ENCODE data around the gene ERAP2.

DNA sequence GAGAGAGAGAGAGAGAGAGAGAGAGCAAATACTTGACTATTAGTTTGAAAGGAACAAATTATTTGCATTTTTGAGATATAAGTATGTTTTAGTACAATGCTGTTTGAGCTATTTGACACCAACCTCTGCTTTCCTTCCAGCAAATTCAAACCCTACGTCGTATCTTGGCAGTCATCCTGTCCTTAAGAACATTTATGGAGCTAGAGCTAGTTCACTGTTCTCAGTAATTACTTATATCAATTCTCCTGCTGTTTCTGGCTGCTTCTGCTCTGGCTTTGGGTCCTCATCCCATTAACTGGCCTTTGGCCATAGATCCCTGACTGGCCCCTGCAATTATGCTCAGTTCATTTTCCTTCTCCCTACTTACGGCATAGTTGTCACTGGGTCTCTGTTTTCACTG, 19.9 kb upstream of the ERAP2 start:
- no peak for TF ChIP-seq POLR2AphosphoS5 (IDR thresholded peaks at IDR 0.05)
- TF ChIP-seq, protein P1, sequence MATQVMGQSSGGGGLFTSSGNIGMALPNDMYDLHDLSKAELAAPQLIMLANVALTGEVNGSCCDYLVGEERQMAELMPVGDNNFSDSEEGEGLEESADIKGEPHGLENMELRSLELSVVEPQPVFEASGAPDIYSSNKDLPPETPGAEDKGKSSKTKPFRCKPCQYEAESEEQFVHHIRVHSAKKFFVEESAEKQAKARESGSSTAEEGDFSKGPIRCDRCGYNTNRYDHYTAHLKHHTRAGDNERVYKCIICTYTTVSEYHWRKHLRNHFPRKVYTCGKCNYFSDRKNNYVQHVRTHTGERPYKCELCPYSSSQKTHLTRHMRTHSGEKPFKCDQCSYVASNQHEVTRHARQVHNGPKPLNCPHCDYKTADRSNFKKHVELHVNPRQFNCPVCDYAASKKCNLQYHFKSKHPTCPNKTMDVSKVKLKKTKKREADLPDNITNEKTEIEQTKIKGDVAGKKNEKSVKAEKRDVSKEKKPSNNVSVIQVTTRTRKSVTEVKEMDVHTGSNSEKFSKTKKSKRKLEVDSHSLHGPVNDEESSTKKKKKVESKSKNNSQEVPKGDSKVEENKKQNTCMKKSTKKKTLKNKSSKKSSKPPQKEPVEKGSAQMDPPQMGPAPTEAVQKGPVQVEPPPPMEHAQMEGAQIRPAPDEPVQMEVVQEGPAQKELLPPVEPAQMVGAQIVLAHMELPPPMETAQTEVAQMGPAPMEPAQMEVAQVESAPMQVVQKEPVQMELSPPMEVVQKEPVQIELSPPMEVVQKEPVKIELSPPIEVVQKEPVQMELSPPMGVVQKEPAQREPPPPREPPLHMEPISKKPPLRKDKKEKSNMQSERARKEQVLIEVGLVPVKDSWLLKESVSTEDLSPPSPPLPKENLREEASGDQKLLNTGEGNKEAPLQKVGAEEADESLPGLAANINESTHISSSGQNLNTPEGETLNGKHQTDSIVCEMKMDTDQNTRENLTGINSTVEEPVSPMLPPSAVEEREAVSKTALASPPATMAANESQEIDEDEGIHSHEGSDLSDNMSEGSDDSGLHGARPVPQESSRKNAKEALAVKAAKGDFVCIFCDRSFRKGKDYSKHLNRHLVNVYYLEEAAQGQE (IDR thresholded peaks at IDR 0.05; ENCODE audit: borderline replicate concordance): no peak
- TF ChIP-seq, protein P2, sequence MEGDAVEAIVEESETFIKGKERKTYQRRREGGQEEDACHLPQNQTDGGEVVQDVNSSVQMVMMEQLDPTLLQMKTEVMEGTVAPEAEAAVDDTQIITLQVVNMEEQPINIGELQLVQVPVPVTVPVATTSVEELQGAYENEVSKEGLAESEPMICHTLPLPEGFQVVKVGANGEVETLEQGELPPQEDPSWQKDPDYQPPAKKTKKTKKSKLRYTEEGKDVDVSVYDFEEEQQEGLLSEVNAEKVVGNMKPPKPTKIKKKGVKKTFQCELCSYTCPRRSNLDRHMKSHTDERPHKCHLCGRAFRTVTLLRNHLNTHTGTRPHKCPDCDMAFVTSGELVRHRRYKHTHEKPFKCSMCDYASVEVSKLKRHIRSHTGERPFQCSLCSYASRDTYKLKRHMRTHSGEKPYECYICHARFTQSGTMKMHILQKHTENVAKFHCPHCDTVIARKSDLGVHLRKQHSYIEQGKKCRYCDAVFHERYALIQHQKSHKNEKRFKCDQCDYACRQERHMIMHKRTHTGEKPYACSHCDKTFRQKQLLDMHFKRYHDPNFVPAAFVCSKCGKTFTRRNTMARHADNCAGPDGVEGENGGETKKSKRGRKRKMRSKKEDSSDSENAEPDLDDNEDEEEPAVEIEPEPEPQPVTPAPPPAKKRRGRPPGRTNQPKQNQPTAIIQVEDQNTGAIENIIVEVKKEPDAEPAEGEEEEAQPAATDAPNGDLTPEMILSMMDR (IDR thresholded peaks at IDR 0.05; ENCODE audit: poor library complexity, severe bottlenecking): no peak
